Mesothelial cell of epicardium (in vitro differentiated cells): Measurements from ENCODE around the gene SEPTIN5. TPM values are rescaled to one million over a fixed set of nuclear protein-coding genes. Genes with fewer than 3 reads are reported as not detected.
A peak's percentile ranks its signal among the peaks of the same experiment; 100 is the strongest.

Experiments
- DNase-seq, 2 experiments: peaks; one replicate each; pipeline ENCODE4 v3.0.0; 2021; ENCODE audit warnings: low spot score in 2 of 2; ENCODE audit not compliant: unreplicated experiment in 2 of 2
- H3K27ac Mint-ChIP-seq: 2 replicates; pipeline ENCODE4 v1.8.0; 2021; ENCODE audit warnings: mixed read lengths
- H3K27me3 Mint-ChIP-seq: 2 replicates; pipeline ENCODE4 v1.8.0; 2021; ENCODE audit warnings: low read depth, mixed read lengths
- H3K36me3 Mint-ChIP-seq: 2 replicates; pipeline ENCODE4 v1.8.0; 2021; ENCODE audit warnings: mixed read lengths
- H3K4me1 Mint-ChIP-seq: 2 replicates; pipeline ENCODE4 v1.8.0; 2021; ENCODE audit warnings: mixed read lengths
- H3K4me3 Mint-ChIP-seq: 2 replicates; pipeline ENCODE4 v1.8.0; 2021; ENCODE audit warnings: mild to moderate bottlenecking, moderate library complexity, mixed read lengths
- H3K9me3 Mint-ChIP-seq: 2 replicates; pipeline ENCODE4 v1.8.0; 2021; ENCODE audit warnings: mixed read lengths
- total RNA-seq: library from RNA; stranded (reverse); gene quantifications from 3 replicates; pipeline ENCODE4 v1.2.1, GENCODE V29; 2021
- TF ChIP-seq, protein P1 (sequence below): fragments of 200-600 bp; sonication (generic); IDR thresholded peaks from one replicate; pipeline ENCODE4 v1.5.0; 2021; ENCODE audit warnings: antibody characterized with exemption; ENCODE audit not compliant: unreplicated experiment

Gene SEPTIN5
- total RNA-seq, 1 donor from 2014 or later = 42.1 TPM

DNA sequence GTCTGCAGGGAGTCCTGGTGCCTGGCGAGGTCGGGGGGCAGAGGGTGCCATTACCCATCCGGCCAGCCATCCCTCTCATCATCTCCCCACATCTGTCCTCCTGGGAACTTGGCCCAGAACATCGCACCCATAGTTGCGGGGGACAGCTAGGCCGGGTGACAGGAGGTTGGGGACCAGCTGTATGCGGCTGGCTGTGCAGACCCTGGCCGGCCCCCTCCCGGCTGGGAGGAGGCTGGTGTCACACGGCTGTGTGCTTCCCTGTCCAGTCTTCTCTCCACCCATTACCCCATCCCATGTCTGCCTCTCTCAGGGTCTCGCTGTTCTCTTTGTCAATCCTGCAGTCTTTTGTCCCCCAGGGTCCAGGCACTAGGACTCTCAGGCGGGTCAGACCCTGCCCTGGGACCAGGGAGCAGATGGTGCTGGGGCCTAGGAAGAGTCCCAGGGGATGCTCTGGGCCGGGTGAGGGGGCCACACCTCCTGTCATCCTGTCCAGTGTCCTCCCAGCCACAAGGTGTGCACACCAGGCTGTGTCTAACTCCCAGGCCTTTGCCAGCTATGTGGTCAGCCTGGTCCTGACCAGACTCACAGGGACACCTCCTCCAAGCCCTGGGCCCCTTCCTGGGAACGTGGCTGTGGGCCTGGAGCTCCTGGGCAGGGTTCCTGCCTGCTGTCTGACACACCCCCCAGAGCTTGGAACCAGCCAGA is 39.8 kb downstream of the SEPTIN5 start:
- H3K4me1 Mint-ChIP-seq = peaks cover 12% of the 10 kb centered on the region
- peaks cover 76% of the 10 kb centered on the region for H3K27me3 Mint-ChIP-seq
- TF ChIP-seq, protein P1, sequence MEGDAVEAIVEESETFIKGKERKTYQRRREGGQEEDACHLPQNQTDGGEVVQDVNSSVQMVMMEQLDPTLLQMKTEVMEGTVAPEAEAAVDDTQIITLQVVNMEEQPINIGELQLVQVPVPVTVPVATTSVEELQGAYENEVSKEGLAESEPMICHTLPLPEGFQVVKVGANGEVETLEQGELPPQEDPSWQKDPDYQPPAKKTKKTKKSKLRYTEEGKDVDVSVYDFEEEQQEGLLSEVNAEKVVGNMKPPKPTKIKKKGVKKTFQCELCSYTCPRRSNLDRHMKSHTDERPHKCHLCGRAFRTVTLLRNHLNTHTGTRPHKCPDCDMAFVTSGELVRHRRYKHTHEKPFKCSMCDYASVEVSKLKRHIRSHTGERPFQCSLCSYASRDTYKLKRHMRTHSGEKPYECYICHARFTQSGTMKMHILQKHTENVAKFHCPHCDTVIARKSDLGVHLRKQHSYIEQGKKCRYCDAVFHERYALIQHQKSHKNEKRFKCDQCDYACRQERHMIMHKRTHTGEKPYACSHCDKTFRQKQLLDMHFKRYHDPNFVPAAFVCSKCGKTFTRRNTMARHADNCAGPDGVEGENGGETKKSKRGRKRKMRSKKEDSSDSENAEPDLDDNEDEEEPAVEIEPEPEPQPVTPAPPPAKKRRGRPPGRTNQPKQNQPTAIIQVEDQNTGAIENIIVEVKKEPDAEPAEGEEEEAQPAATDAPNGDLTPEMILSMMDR = no peak

DNA sequence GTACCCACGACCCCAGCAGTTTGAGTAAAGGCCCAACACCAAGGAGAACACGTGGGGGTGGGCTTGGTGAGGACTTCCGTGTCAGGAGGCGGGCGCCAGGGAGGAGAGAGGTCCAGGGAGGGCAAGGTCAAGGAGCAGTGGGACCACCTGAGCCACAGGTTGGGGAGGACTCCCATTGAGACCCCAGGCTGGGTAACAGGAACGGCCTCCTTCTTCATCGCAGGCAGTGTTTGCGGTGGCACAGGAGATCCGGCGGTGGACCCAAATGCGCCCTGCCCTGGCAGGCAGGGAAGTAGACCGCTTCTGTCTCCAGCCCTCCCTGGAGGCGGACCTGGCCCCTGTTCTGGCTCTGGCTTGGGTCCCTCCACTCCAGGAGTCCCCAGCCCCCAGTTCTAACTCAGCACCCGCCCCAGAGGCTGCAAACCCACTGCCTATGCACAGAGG is 40.4 kb downstream of the SEPTIN5 start:
- Mint-ChIP-seq H3K9me3 (no peaks in the 10 kb centered on the region), H3K4me1 (peaks cover 16% of the 10 kb centered on the region), H3K27ac (no peak overlapping the region), H3K4me3 (peak overlapping the region; percentile 36), H3K27me3 (peaks cover 79% of the 10 kb centered on the region), H3K36me3 (no peaks in the 10 kb centered on the region)
- TF ChIP-seq, protein P1 = no peak
- no peak for DNase-seq

More for the DNA sequence above, 39.8 kb downstream of the SEPTIN5 start:
- Mint-ChIP-seq H3K4me3 (no peak overlapping the region), H3K27ac (no peak overlapping the region), H3K9me3 (no peaks in the 10 kb centered on the region), H3K36me3 (no peaks in the 10 kb centered on the region)
- no peak for DNase-seq

- Mint-ChIP-seq H3K4me3 (peak overlapping the region; percentile 36), H3K27ac (no peak overlapping the region), H3K27me3 (peaks cover 84% of the 10 kb centered on the region), H3K9me3 (no peaks in the 10 kb centered on the region), H3K36me3 (no peaks in the 10 kb centered on the region), H3K4me1 (peaks cover 21% of the 10 kb centered on the region)
- TF ChIP-seq, protein P1 = no peak
- no peak for DNase-seq
Observed at GRCh38 chr22:19755145-19755710, 40.9 kb downstream of the SEPTIN5 start.

GRCh38 chr22:19755722-19756287 is 41.5 kb downstream of the SEPTIN5 start:
- Mint-ChIP-seq H3K9me3 (no peaks in the 10 kb centered on the region), H3K27ac (no peak overlapping the region), H3K4me3 (peak overlapping the region; percentile 22), H3K4me1 (peaks cover 22% of the 10 kb centered on the region), H3K27me3 (peaks cover 85% of the 10 kb centered on the region), H3K36me3 (no peaks in the 10 kb centered on the region)
- DNase-seq = no peak
- TF ChIP-seq, protein P1 = no peak

DNA sequence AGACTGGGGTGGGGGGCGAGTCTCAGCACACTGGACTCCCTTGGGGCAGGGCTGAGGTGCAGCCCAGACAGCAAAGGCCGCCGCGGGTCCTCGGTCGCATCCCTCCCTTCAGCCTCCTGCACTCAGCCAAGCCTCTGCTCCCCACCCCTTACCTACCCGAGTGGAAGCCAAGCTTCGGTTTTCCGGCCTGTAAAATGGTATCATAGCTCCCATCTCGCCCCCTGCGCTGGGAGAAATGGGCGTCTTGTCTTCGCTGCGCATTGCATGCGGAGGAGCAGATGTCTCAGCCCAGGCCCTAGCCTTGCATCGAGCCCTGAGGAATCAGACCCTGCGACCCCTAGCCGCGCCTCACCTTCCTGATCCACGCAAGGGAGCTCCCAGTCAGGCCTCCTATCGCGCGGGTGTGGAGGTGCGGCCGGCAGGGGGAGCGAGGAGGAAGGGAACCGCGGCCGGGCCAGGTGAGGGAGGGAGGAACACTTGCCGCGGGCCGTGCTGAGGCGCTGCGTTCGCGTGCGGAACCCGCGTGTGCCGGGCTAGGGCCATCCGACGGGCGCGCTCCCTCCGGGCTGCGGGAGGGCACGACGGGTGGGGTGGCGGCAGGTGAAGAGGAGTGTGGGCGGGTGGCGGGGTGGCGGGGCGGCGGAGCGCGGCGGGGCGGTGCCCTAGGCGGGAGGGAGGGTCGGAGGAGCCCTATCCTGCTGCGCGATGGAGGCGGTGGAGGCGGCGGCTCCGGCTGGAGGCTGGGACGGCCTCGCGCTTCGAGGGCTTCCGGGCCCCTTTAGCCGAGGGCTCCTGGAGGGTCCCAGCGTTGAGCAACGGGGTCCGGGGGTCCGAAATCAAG is 42.2 kb downstream of the SEPTIN5 start:
- H3K36me3 Mint-ChIP-seq = no peaks in the 10 kb centered on the region
- no peak overlapping the region for H3K27ac Mint-ChIP-seq
- TF ChIP-seq, protein P1 = peak; percentile 48
- H3K4me3 Mint-ChIP-seq = peak overlapping the region; percentile 28
- DNase-seq = peak; percentile 61 to 70
- H3K9me3 Mint-ChIP-seq = no peaks in the 10 kb centered on the region
- peaks cover 17% of the 10 kb centered on the region for H3K4me1 Mint-ChIP-seq
- H3K27me3 Mint-ChIP-seq = peaks cover 81% of the 10 kb centered on the region
